UCSD-AML1 (cell line): ENCODE measurements around the gene RGL4.
"Not testable (repeated sequence)": the region's sequence is repeated elsewhere in the genome, so short reads cannot be mapped to it uniquely, and the experiment has no call there.

Experiments
- DNase-seq: peaks from one replicate; lab custom pipeline; 2025; ENCODE audit not compliant: unreplicated experiment; lab: John Stamatoyannopoulos, UW

Gene RGL4

GRCh38 chr22:23690713-23691112, at the start of gene RGL4:
Gene RGL4, plus strand, starts transcription at chr22:23691013. Its CDS starts 1,018 bp downstream, at chr22:23692031.
- no peak for DNase-seq

- DNase-seq, result not testable (repeated sequence)
Measured at GRCh38 chr22:23646526-23646925, 44.3 kb upstream of the RGL4 start.

- DNase-seq, result no peak
Measured at GRCh38 chr22:23649071-23649501, 41.7 kb upstream of the RGL4 start.

GRCh38 chr22:23651676-23652075, 39.1 kb upstream of the RGL4 start:
- no peak for DNase-seq

- DNase-seq, result no peak
Measured at GRCh38 chr22:23652286-23652685, 38.5 kb upstream of the RGL4 start.

GRCh38 chr22:23652711-23653110, 38.1 kb upstream of the RGL4 start:
- DNase-seq, result no peak

- DNase-seq, result no peak
Measured at GRCh38 chr22:23655891-23656475, 34.8 kb upstream of the RGL4 start.

- DNase-seq, result no peak
Measured at GRCh38 chr22:23657727-23658126, 33.1 kb upstream of the RGL4 start.

GRCh38 chr22:23660381-23660780, 30.4 kb upstream of the RGL4 start:
- not testable (repeated sequence) for DNase-seq

GRCh38 chr22:23670378-23671295, 20.2 kb upstream of the RGL4 start:
- no peak for DNase-seq

GRCh38 chr22:23671387-23671786, 19.4 kb upstream of the RGL4 start:
- not testable (repeated sequence) for DNase-seq

GRCh38 chr22:23672307-23673049, 18.3 kb upstream of the RGL4 start:
- not testable (repeated sequence) for DNase-seq

- DNase-seq, result no peak
Measured at GRCh38 chr22:23673050-23673620, 17.7 kb upstream of the RGL4 start.

- DNase-seq, result no peak
Measured at GRCh38 chr22:23673826-23674690, 16.8 kb upstream of the RGL4 start.

- DNase-seq, result not testable (repeated sequence)
Measured at GRCh38 chr22:23674886-23675501, 15.8 kb upstream of the RGL4 start.

GRCh38 chr22:23675502-23676415, 15.1 kb upstream of the RGL4 start:
- peak; percentile 36 for DNase-seq

- DNase-seq, result not testable (repeated sequence)
Measured at GRCh38 chr22:23676841-23677700, 13.7 kb upstream of the RGL4 start.

GRCh38 chr22:23677701-23677995, 13.2 kb upstream of the RGL4 start:
- DNase-seq, result no peak
